GM12872 (cell line): ENCODE data around the gene ANGEL1.

Source experiments
- TF ChIP-seq, protein P1 (sequence below): IDR thresholded peaks from 3 replicates; pipeline ENCODE4 v1.5.1; 2011; ENCODE audit warnings: low read depth, mild to moderate bottlenecking, low read length, moderate library complexity; ENCODE audit not compliant: insufficient read depth

The ANGEL1 gene

DNA sequence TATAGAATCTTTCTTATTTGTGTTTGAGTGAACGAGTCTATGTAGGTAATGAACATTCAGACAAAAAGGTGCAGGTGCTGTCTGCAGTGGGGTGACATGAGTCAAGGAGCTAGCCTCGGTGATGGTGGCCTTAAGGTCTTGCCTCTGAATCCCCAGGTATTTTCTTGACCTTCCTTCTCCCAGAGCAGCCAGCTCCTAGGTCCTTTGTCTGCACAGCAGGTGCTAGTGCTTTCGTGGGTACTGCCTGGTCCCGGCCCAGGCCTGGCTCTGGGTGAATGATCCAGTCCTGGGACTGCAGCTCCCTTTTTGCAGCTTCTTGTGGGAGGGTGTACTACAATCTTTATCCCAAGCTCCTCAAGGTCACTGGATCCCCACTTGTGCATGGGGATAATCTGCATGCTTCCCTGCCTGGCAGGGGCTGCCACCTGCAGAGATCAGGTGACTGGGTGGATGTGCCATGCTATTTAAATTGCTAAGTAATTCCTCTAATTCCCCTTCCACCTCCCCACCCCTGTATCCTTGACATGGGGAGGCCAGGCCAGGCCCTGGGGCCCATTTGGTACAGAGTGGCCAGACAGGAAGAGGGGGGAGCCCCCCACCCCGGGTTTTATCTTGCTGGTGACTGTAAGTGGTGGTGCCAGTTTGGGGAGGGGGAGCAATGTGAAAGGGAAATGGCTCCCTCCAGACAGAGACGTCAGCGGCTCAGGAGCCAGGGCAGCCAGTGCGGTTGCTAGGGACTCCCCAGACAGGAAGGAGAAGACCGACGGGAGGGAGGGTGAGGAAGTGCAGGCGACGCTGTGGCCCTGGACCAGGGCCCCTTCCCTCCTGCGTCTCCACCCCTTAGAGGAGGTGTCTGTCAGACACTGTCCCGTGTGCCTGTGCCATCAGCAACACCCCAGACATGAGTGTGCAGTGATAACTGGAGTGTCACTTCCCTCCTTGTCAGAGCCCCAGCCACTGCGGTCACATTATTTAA, 44.7 kb downstream of the ANGEL1 start:
- TF ChIP-seq, protein P1, sequence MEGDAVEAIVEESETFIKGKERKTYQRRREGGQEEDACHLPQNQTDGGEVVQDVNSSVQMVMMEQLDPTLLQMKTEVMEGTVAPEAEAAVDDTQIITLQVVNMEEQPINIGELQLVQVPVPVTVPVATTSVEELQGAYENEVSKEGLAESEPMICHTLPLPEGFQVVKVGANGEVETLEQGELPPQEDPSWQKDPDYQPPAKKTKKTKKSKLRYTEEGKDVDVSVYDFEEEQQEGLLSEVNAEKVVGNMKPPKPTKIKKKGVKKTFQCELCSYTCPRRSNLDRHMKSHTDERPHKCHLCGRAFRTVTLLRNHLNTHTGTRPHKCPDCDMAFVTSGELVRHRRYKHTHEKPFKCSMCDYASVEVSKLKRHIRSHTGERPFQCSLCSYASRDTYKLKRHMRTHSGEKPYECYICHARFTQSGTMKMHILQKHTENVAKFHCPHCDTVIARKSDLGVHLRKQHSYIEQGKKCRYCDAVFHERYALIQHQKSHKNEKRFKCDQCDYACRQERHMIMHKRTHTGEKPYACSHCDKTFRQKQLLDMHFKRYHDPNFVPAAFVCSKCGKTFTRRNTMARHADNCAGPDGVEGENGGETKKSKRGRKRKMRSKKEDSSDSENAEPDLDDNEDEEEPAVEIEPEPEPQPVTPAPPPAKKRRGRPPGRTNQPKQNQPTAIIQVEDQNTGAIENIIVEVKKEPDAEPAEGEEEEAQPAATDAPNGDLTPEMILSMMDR: no peak

DNA sequence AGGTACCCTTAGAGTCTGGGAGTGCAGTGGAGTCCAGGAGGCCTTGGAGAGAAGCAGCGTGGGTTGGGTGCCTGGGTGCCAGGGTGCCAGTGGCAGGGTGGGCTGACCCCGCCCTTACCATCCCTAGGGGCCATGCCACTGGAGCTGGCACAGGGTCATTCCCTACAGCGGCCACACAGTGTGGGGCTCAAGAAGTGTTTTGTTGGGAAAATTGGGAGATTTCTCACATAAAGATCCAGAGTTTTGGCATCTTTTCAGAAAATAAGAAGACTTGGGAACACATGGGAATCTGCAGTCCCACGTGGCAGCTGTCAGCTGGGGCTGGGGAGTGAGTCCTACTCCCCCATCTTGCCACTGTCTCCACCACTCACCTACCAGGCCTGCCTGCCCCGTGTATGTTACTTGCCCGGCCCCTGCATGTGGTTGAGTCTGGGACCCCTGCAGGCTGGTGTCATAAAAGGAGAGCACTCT, 47.2 kb downstream of the ANGEL1 start:
- TF ChIP-seq, protein P1: no peak

DNA sequence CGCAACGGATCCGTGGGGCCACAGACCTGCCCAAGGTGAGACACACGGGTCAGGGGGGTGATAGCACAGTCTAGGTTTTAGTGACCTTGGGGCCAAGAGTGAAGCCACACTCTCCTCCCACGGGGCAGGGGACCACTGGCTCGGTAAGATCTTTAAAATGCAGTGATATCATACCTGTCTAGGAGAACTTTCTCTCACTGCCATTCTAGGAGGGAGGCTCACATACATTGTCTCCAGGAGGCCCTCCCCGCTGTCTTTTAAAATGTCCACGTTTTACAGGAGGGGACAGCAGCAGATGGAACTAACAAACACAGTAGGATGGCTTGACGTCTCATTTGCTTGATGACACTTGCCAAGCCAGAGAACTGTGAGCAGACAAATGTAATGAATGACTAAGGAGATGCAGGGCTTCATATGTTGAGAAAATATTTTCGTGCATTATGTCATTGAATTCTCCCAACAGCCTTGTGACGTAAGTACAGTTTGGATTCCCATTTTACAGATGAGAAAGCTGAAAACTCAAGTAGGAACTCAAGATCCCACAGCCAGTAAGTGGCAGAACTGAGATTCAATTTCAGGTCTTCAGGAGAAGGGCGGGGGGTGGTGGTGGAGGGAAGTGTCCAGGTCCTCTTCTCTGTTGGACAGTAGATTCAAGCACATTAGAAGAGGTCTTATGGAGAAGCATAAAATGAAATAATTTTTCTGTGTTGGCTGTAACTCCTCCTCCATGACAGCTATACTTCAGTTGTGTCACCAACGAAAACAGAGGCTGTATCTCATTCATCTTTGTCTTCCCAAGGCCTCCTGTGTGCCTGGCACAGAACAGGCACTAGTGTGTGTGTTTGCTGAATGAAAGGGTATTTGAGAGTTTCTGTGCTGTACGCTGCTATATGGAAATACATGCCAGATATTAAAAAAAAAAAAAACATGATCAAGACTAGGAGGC, 49.3 kb downstream of the ANGEL1 start:
- TF ChIP-seq, protein P1: no peak

DNA sequence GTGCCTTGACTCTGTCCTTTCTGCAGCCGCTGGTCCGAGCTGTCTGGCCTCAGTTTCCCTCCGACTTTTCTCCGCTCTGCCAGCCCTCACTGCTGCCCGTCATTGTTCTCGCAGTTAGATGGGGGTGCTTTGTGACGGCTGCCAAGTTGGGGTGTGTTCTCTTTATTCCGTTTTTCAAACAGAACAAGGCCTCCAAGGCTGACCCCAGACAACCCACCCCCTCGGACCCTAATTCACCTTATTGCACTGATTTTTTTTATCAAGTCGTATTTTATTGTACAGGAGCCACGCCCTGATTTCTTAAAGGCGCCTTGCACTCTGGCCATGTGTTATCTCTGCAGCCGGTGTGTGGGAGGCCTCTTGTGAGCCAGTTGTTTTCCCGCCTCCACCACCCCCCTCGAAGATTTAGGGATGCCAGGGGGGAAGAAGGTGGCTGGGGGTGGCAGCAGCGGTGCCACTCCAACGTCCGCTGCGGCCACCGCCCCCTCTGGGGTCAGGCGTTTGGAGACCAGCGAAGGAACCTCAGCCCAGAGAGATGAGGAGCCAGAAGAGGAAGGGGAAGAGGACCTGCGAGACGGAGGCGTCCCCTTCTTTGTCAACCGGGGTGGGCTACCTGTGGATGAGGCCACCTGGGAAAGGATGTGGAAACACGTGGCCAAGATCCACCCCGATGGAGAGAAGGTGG, 50.1 kb downstream of the ANGEL1 start:
- TF ChIP-seq, protein P1: no peak

DNA sequence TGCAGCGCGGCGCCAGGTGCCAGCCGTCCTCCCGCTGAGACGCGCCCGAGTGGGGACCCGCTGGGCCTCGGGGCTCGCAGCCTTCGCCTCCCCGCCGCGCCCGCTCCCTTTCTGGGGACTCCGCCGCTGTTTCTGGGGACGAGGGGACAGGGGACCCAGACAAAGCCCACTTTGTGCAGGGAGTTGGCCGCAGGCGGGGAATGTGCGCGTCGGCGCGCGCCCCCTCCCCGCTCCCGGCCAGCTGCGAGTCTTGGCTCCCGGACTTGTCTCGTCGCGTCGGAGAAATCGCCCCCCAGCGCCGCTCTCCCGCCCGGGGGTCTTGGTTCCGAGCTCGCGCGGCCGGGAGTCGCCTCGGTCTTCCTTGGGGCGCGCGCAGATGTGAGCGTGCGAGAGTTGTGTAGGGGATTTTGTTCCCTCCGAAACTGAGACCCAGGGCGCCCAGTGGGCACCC, 50.7 kb downstream of the ANGEL1 start:
- TF ChIP-seq, protein P1: no peak

DNA sequence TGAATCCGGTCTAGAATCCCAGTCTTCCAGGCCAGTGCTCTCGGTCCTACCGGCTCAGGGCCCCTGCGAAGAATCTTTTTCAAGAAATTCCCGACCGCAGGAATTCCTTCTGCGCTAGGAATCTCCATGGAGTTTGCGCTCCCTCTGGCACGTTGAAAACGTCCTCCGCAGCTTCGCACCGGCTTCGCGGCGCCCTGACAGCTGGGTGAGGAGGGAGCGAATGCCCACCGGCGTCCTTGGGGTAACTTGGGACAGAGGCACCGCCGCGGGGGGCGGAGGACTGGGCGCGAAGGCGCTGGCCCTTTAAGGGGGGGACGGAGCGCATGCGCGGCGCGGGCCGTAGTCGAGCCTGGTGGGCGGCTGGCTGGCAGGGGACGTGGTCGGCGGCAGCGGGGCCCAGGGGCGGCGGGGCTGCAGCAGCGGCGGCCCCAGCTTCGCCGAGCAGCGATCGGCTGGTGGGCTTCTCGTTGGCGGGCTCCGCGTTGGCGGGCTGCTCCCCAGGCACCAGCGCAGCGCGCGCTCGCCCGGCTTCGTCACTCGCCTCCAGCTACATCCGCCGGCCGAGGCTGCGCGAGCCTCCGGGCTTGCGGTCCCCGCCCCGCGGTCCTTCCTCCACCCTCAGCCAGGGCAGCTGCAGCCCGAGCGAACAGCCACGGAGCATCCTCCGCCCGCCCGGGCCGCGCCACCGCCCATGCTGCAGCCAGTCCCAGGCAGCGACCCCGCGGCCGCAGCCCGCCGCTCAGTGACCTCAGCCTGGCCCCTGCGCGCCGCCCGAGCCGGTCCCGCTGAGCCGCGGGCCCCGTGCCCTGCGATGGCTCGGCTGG, 51.3 kb downstream of the ANGEL1 start, which contains the start of gene VASH1:
Gene VASH1 (plus strand): TSS at position 333 of the 824 bp plus-strand sequence. CDS start 1,354 bp downstream, outside the sequence.
- TF ChIP-seq, protein P1: no peak
